MV-4-11 (cell line): ENCODE results near the gene ASPRV1.
"Not testable (repeated sequence)": the region's sequence is repeated elsewhere in the genome, so short reads cannot be mapped to it uniquely, and the experiment has no call there.

Experiments
- DNase-seq: peaks from one replicate; lab custom pipeline; 2025; lab: John Stamatoyannopoulos, UW

Gene ASPRV1

DNA sequence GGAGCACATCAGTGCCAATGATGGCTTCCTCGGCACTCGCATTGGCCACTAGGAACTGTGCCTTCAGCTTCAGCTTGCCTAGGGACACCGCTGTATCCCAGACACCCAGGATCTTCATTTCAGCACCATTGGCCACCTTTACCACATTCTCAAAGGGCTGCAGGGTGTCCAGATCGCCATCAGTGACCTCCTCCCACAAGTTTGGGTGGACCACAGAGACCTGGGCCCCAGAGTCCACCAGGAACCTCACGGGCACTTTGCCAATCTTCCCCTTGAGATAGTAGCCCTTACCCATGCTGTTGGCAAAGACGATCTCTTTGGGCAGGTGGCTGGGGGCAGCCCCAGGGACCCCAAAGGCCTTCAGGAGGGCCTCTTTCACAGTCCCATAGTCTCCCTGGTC lies 610 bp downstream of the ASPRV1 start:
- DNase-seq: no peak

DNA sequence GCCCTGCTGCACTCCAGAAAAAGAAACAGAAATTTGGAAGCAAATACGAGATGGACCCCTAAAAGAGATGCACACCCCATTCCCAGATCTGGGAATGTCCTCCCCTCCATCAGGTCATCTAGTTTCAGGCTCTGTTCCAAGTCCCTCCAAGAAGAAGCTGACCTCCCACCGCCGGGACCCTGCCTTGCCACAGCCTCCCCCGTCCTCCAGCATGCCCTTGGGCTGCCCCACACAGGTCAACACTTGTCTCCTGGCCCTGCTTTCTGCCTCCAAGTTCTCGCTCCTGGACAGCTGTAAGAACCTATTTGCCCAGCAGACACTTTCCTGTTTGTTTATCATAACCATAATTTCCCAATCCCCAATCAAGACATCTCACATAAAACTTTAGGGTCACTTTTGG lies 2.0 kb downstream of the ASPRV1 start:
- no peak for DNase-seq

DNA sequence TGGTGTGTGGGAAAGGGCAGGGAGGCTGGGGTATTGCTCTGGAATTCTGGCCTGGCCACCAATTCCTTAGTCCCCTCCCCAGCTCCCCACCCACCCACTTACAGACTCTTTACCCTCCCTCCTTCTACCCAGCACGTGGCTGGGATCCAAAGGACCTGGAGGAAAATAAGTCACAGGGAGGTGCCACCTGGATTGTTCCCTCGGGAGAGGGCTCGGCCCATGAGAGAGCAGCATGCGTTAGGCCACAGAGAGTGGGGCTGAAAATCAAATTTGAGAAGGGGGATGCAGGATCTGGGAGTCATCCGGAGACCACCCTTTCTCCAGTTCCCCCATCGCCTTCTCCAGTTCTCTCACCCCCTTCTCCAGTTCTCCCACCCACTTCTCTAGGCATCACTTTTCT lies 3.0 kb downstream of the ASPRV1 start:
- no peak for DNase-seq

DNA sequence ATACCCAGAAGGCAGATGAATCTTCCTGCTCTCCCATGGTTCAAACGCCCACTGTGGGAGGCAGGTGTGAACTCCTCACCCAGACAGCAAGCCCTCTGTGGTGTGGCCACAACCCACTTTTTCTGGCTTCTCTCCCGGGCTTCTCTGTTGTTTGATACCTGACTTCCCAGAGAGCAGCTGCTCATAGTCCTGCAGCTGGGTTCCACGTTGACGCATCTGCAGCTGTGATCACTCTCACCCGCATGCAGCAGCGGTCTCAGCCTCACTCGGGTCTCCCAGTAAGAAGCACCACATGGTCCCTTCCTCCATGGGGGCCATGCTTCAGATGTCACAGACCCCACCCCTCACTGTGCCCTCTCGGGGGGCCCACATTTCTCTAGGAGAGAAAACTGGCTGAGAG lies 3.5 kb downstream of the ASPRV1 start:
- DNase-seq: no peak

DNA sequence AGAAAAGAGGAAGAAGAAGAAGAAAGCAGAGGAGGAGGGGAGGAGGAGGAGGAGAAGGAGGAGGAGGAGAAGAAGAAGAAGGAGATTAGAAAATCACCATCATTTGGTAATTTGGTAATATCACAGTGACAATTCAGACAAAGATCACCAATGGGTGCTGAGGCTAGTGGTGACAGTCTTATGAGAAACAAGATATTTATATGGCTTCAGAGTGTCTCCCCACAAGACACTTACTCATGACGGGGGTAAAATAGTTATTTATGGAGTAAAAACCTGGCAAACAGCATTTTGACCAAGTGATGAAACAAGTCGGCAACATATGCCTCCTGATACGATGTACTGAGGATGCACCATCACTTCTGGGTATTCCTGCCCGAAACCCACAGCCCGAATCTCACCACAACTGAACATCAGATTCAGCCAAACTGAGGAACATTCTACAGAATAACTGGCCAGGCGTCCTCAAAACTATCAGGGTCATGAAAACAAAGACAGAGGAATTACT lies 4.9 kb downstream of the ASPRV1 start:
- DNase-seq: no peak

DNA sequence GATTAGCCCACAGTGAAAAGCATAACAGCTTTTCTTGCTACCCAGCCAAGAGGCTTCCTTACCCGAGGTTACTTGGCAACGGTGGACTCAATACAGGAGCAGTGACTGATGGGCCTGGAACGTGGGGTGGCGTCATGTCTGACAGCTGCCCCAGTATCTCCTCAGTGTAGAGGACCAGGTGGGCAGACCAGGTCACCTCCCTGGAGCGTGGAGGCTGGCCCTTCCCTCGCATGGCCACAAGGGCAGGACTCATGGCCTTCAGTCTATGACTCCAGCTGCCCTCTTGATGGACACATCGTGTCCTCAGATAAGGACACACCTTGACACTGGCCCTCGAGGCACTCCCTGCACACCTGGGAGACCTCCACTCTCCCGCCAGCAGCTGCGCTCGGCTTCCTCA lies 6.4 kb downstream of the ASPRV1 start:
- no peak for DNase-seq

DNA sequence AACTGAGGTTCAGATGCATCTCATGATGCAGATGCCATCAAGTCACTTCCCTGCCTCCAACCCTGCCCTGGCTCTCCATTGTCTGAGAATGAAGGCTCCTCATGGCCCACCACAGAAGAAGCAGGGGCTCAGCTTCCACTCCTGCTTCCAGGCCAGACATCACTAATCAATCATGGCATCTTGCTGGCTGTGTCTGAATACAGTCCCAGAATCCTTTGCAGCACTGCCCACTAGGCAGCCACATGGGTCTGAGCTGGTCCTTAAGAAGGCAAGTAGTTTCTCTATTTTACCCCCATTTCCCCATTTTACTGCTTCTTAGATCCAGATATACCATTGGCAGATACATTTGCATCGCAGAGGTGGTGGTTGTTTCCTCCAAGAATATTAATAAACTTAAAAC lies 7.3 kb downstream of the ASPRV1 start:
- DNase-seq: no peak

DNA sequence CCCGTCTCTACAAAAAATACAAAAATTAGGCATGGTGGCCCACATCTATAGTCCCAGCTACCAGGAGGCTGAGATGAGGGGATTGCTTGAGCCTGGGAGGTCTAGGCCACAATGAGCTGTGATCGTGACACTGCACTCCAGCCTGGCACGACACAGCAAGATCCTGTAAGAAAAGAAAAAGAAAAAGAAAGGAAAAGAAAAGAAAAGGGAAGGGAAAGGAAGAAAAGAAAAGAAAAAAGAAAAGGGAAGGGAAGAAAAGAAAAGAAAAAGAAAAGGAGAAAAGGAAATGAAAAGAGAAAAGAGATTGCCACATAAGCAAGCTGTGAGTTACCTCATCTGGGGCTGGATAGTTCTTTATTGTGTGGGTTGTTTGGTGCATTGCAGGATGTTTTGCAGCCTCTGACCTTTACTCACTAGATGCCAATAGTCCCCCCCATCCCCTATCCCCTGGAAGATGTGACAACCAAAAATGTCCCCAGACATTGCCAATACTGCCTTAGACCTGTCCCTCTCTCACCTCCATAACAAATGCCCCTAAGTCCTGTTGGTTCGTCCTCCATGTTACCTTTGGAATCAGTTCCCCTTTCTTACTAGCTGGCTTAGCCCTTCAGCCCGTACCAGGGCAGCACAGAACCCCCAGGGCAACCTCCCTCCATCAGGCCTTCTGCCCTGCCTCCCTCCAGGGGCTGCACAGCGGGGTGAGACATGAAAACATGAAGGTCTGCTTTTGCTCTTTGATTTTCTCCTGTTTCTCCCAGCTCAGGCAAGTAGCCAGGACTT lies 8.9 kb downstream of the ASPRV1 start:
- peak; percentile 54 for DNase-seq

DNA sequence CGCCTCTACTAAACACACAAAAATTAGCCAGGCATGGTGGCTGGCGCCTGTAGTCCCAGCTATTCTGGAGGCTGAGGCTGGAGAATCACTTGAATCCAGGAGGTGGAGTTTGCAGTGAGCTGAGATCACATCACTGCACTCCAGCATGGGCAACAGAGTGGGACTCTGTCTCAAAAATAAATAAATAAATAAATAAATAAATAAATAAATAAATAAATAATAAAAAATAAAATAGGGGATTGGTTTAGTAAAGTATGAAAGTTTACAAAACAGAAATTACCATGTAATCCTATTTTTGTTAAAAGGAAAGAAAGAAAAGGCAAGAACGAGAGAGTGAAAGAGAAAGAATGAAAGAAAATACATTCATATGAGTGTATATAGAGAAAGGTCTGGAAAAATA lies 10.8 kb downstream of the ASPRV1 start:
- not testable (repeated sequence) for DNase-seq

DNA sequence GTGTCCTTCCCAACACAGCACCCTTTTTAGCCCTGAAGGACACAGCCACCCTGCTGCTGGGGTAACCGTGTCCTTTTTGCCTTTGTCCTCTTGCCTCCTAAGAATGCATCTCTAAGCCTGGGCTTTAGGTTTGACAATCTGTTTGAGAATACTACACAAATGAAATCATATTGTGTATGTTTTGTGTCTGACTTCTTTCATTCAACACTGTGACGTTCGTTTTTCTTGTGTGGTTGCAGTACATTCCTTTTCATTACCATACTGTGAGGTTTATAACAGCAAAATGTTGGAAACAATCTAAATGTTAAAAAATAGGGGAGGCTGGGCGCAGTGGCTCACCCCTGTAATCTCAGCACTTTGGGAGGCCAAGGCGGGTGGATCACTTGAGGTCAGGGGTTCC lies 11.2 kb downstream of the ASPRV1 start:
- DNase-seq: no peak

DNA sequence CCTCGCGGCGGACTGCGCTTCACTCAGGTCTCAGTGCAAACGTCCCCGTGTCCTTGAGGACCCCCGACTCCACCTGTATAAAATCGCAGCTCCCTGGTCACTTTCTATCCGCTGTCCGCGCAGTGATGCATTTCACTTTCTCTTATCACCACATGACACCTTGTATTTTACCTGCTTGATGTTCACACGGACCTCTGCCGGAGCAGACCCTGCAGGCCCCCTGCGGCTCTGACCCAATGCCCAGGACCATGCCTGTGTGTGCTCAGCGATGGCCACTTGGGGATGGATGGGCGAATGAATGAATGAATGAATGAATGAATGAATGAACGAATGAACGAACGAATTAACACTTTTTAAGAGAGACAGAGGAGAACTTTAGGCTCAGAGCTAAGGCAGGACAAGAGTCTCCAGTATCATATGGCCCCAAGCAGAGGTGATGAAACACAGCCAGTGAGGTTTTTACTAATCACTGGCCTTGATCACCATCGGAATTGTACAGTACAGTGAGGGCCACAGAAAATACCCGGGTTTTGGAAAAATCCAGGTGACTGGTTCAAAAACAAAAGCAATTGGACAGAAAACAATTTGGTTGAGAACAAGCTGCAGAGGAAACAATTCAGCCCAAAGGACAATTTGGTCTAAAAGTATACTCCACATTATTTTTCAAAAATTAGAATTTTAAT lies 12.3 kb downstream of the ASPRV1 start:
- no peak for DNase-seq

DNA sequence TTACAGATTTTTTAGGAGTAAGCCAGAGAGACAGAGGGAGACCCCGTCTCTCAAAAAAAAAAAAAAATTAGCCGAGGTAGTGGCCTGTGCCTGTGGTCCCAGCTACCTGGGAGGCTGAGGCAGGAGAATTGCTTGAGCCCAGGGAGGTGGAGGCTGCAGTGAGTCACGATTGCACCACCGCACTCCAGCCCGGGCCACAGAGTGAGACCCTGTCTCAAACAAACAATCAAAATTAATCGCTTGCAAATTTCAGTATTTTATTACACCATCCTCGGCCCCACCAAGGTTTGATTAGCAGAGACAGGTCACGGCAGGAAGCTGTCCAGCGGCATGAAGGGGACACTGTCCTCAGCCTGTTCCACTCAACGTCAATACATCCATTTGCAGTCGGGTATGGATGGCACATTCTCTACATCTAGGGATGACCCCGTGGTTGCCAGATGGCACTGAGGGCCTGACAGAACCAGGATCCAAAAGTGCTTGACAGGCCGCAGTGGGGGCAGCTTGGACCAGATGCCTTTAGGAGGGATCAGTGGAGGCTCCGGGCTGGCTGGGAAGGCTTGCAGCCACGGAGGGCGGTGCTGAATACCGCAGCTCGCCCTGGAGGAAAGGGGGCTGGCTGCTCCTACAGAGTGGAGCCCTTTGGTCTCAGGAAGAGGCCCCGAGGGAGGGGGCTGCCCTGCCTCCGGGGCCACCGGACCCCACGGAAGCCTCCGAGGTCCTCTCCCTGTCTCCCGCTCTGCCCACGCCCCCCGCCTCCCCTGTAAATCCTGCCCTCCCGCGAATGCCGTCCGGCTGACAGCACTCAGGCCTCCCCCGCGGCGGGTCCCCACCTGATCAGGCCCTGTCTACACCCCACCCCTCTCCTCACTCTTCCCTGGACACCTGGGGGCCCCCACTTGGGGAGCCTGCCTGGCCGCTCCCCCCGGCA lies 13.1 kb downstream of the ASPRV1 start:
- no peak for DNase-seq

DNA sequence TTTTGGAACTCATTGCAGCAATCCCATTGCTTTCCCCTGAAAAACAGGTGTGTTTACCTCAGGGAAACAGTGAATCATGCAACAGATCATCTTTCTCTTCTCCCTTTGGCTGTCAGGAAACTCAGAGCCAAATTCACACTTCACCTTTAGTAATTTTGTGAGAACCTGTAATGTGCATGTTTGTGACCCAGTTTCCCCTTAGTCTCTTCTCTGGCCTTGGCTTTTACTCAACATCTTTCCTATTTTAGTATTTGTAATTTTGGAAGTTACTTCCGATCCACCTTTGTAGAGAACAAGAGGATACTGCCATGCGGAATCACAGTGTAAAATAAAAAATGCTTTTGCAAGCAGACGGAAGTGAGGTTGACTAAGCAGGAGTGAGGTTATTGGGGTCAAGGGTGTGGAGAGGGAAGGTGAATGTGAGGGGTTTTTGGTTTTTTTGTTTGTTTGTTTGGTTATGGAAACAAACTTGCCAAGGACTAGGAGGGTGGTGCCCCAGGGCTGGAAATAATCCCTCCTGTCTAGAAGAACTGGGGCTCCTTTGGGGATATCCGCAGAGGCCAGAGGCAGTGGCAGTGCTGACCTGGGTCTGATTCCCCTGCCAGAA lies 14.0 kb downstream of the ASPRV1 start:
- no peak for DNase-seq

DNA sequence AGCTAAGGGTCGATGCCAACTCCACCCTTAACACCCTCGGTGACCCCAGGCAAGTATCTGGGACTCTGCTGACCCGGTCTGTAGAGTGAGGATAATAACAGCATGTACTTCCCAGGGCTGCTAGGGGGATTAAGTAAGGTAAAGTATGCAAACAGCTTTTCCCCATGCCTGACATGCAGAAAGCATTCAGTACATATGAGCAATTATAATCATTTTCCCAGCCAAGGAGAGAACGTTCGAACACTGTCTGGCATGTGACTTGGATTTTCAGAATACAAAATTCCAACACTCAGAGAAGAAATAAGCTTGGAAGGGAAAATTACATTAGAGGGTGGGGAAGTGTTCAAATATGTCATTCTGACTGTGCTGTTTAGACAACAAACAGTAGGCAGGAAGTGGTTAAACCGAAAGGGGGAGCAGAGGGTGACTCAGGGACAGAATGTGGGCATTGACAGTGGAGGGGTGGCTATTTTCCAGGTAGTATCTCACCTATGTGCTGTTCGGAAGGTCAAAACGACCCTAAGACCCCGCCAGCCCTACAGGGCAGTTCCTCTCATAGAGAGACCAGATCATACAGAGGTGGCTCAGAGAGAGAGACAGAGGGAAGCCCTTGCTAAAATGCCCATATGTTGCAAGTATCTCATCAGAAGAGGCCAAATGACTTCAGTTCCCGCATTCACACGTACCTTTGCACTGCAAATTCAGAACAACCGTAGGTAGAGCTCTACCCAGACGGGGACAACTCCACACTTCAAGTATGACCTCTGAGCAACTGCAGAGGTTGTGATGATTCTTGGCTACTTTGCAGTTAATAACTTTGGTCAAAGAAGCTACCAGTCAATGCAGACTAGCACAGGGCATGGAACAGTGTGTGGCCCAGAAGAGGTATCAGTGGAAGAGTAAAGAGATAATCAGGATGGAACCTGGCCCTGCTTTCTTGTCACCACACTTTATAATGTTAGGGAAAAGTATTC lies 14.8 kb downstream of the ASPRV1 start:
- DNase-seq: peak; percentile 71

DNA sequence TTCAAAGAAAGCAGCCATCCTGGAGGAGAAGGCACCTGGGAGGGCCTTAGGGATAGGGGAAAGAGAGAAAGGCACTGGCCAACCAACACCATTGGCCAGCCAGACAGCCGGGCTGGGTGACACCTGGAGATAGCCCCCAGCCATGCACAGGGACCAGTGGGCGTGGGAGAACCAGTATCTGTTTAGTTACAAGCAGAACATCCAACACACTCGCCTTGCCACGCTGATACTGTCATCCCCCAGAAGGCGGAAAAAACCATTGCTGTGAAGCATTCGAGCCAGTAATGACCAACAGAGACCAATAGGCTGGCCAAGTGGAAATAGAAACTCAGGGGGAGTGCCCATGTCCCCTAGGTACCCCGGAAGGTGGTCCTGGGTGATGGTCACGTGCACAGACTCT lies 15.5 kb downstream of the ASPRV1 start:
- no peak for DNase-seq

DNA sequence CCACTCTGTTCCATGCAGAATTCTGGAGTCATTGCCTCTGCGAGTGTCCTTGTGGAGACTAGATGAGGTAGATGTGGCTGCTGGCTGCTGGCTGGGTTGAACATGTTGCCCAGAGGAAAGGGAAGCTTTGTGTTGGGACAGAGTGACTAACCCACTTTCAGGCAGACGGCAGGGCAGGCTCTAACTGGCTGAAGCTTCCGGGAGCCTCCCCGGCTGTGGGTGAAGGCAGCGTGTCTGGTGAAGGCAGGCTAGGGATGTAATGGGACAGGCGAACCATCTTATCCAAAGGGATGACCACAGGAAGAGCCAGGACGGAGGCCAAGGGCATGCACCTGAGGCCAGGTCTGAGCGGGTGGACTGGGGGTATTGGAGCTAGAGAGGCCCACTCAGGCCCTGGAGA lies 16.0 kb downstream of the ASPRV1 start:
- DNase-seq: peak; percentile 83

DNA sequence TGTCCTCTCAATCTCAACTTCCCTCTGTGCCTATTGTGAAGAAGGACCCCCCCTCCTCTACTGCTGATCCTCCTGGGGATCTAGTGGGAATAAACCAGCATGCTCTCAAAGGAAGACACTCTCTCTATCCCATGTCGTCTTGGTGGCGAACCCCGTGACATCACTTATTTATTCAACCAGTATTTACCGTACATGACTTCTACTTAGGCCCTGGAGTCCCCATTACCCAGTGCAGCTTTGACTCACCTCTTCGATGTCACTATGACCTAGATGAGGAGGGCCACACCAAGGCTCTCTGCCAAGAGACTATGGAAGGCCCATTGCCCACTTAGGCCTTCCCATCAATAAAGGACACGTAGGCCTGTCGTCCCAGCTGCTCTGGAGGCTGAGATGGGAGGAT lies 16.7 kb downstream of the ASPRV1 start:
- no peak for DNase-seq

DNA sequence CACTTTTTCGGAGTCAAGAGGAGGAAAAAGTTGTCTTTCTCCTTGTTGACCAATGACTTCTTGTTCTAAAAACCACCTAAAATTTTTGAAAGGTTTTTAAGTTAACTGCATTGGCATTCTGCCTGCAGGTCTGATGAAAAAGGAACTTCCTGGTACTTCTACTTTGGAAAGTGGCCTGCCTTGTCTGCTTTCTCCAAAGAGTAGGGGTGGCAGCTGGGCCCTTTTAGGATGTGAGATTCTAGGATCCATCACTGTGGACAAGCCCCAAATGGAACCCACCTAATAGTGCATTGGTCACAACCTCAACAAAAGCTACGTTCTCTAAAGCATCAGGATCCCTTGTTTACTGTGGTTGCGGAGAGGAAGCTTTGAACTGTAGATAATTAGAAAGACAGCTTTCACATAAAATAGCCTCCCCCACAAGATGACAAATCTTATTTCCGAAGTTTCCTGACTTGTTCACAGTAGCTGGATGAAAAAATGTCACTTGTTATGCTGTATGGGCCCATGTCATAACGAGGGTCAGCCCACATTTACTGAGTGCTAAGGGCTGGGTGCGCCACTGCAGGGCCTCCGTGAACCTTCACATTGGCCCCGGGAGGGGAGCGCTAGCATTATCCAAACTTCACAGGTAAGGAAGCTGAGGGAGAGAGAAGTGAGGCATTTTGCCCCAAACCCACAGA lies 17.4 kb downstream of the ASPRV1 start:
- no peak for DNase-seq

DNA sequence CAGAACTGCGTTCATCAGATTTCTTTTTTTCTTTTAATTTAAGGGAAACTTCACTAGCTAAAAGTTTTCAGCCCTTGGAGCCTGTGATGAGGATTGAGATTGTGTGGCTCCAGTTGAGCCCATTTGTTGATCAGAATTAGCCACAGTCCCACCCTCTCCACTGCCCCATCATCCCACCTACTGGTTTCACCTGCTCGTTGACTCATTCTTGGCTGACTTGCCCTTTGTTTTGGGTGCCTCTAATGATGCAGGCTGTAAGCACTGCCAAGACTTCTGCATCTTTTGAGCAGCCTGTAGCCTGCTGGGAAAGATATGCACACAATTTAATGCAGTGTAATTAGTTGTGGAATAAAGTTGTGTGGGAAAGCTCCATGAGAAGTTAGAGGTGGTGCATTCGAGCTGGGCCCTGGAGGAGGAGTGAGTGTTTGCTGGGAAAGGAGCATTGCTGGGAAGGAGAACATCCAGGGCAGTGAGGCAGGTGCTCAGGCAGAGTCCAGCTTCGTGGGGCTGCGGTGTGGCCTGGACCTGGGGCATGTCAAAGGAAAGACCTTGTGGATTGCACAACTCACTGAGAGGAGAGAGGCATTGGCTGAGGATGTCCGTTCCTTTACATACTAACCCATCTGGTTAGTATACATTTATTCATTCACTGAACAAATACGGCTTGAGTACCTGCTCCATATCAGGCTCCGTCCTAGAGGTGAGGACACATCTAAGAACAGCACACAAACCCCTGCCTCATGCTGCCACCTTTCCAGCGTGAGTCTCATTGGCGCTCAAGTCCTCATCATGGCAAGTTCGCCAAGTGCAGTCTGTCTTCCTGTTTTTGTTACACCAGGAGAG lies 18.2 kb downstream of the ASPRV1 start:
- DNase-seq: no peak
